Prostate gland (tissue), 2 donors: ENCODE measurements around the gene GRIN1. TPM values are rescaled to one million over a fixed set of nuclear protein-coding genes. Genes with fewer than 3 reads are reported as not detected.

Experiments
- DNase-seq: peaks from one replicate; pipeline ENCODE4 v3.0.0-alpha.2; 2019; ENCODE audit warnings: low spot score
- H3K27ac ChIP-seq, 2 donors: fragments of 200-600 bp; sonication (generic); 2 replicates each; pipeline ENCODE4 v1.5.1; 2017 to 2019
- H3K27me3 ChIP-seq: fragments of 200-600 bp; sonication (generic); replicated peaks from 2 replicates; pipeline ENCODE4 v1.5.1; 2019; ENCODE audit not compliant: insufficient read depth
- H3K36me3 ChIP-seq, 2 donors: fragments of 200-600 bp; sonication (generic); 1 replicate in 1 of 2; 2 replicates in 1 of 2; pipeline versions ENCODE4 v1.5.1 to v1.8.1; 2017 to 2019
- H3K4me1 ChIP-seq: fragments of 200-600 bp; sonication (generic); replicated peaks from 2 replicates; pipeline ENCODE4 v1.5.1; 2019
- H3K4me3 ChIP-seq, 2 donors: fragments of 200-600 bp; sonication (generic); 2 replicates each; pipeline ENCODE4 v1.5.1; 2017 to 2019
- H3K9me3 ChIP-seq: fragments of 200-600 bp; sonication (generic); 2 replicates; pipeline ENCODE4 v1.5.1; 2017
- CTCF ChIP-seq, 4 experiments: fragments of 200-600 bp in 2 of 4; fragments of 450-650 bp in 2 of 4; sonication (generic) in 2 of 4; IDR thresholded peaks; 1 replicate in 3 of 4; 2 replicates in 1 of 4; pipeline ENCODE4 v1.5.1; 2016 to 2019; ENCODE audit warnings: antibody characterized with exemption in 4 of 4, mild to moderate bottlenecking in 2 of 4, moderate library complexity in 2 of 4
- POLR2A ChIP-seq: fragments of 450-650 bp; IDR thresholded peaks from one replicate; pipeline ENCODE4 v1.6.1; 2016; ENCODE audit warnings: antibody characterized with exemption, mild to moderate bottlenecking
- POLR2AphosphoS5 ChIP-seq: sonication (generic); formaldehyde crosslinking; IDR thresholded peaks from one replicate; pipeline ENCODE4 v1.6.1; 2017; ENCODE audit warnings: antibody characterized with exemption
- WGBS: methylation state at CpG from one replicate; pipeline ENCODE4 v1.1.5; 2018; 5-methylcytosine and 5-hydroxymethylcytosine counted together
- intact Hi-C: fragments of 100-400 bp; cut with DNase I; formaldehyde crosslinking; loops from one replicate; pipeline ENCODE4 v1.14.2; 2022
- total RNA-seq, 2 donors: library from RNA; depleted of rRNA; stranded (reverse); fragments of >200 nt; gene quantifications; one replicate each; pipeline ENCODE4 v1.1.0, GENCODE V29; 2016

The GRIN1 gene
- total RNA-seq, 2 donors from 2014 or later = 0.59 to 1.8 TPM

- no peak for DNase-seq
- H3K27ac ChIP-seq = no peak overlapping the region
- no peak overlapping the region for H3K4me3 ChIP-seq
- no peaks in the 10 kb centered on the region for H3K27me3 ChIP-seq
- 76% methylated on average over 32 of the region's 34 CpGs for WGBS
- H3K9me3 ChIP-seq = no peaks in the 10 kb centered on the region
- TF ChIP-seq POLR2AphosphoS5 (no peak), POLR2A (no peak), CTCF (IDR thresholded peaks at IDR 0.05) (no peak)
- intact Hi-C loops = no loop called here
- H3K4me1 ChIP-seq = no peaks in the 10 kb centered on the region
- H3K36me3 ChIP-seq = peaks cover 0 to 16% of the 10 kb centered on the region in 2 donors
Observed at GRCh38 chr9:137109250-137110146, 29.5 kb upstream of the GRIN1 start.

- H3K4me3 ChIP-seq = no peak overlapping the region
- 88% methylated on average over 35 of the region's 38 CpGs for WGBS
- H3K36me3 ChIP-seq = peaks cover 0 to 16% of the 10 kb centered on the region in 2 donors
- intact Hi-C loops = no loop called here
- no peak overlapping the region for H3K27ac ChIP-seq
- H3K4me1 ChIP-seq = no peaks in the 10 kb centered on the region
- no peak for TF ChIP-seq POLR2A
- TF ChIP-seq POLR2AphosphoS5 = no peak
- TF ChIP-seq CTCF (IDR thresholded peaks at IDR 0.05) = no peak
- H3K27me3 ChIP-seq = no peaks in the 10 kb centered on the region
- no peaks in the 10 kb centered on the region for H3K9me3 ChIP-seq
- DNase-seq = no peak
Observed at GRCh38 chr9:137110147-137110910, 28.6 kb upstream of the GRIN1 start.

DNA sequence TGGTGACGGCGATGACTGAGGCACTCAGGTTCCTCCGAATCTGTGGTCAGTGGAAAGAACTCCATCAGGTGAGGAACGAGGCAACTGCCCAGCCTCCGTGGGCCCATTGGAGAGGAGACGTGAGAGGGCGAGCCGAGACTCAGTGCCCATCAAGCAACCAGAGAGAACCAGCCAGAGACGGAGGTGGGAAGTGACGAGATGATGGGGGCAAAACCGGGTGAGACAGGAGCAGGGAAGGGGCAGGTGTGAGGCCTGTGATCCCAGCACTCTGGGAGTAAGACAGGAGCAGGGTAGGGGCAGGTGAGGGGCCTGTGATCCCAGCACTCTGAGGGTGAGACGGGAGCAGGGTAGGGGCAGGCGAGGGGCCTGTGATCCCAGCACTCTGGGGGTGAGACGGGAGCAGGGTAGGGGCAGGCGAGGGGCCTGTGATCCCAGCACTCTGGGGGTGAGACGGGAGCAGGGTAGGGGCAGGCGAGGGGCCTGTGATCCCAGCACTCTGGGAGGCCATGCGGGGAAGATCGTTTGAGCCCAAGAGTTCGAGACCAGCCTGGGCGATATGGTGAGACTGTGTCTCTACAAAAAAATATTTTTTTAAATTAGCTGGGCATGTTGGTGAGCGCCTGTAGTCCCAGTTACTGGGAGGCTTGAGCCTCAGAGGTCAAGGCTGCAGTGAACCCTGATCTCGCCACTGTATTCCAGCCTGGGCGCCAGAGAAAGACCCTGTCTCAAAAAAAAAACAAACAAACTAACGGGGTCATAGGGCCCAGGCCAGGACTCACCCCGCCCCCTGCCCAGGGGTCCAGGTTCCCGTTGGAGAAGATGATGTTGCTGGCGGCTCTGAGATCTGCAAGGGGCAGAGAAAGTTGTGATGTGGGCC, 27.8 kb upstream of the GRIN1 start:
- intact Hi-C loops = no loop called here

More for the DNA sequence above, 27.8 kb upstream of the GRIN1 start:
- H3K27ac ChIP-seq = no peak overlapping the region
- no peak for DNase-seq
- 87% methylated on average over 28 of the region's 28 CpGs for WGBS
- H3K4me1 ChIP-seq = no peaks in the 10 kb centered on the region
- no peaks in the 10 kb centered on the region for H3K9me3 ChIP-seq
- no peak overlapping the region for H3K4me3 ChIP-seq
- no peak for TF ChIP-seq CTCF (IDR thresholded peaks at IDR 0.05)
- TF ChIP-seq POLR2A = no peak
- no peak for TF ChIP-seq POLR2AphosphoS5
- H3K27me3 ChIP-seq = no peaks in the 10 kb centered on the region
- H3K36me3 ChIP-seq = peaks cover 0 to 16% of the 10 kb centered on the region in 2 donors
